ENCODE results near the gene ASB10.

DNA sequence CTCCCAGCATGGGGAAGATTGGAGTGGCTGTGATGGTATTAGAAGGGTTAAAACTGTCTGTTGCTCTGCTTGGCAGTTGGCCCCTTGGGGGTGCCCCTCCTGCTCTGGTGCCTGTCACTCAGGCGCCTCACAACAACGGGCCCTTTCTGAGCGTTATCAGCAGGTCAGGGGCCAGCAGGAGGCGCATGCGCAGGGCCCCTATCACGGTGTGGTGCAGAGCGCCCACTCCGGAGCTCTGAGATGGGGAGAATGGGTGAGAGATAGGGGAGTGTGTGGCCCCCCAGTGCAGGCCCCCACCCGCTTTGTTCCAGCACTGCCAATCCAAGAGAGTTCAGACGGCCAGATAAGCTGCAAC is 44.4 kb downstream of the ASB10 start:
- TF ChIP-seq CTCF (conservative IDR thresholded peaks at IDR 0.05; ENCODE audit: low read depth in 2 of 2) (peak; percentile 25 to 50), POLR2AphosphoS5 (IDR thresholded peaks at IDR 0.05; ENCODE audit: low read depth) (no peak), EZH2phosphoT487 (IDR thresholded peaks at IDR 0.05; ENCODE audit: unreplicated experiment) (no peak), EZH2 (IDR thresholded peaks at IDR 0.05; ENCODE audit: low read depth, unreplicated experiment) (no peak), NANOG (IDR thresholded peaks at IDR 0.05; ENCODE audit: borderline replicate concordance) (no peak), JUNB (IDR thresholded peaks at IDR 0.05; ENCODE audit: unreplicated experiment) (no peak)
- TF ChIP-seq, protein P1, sequence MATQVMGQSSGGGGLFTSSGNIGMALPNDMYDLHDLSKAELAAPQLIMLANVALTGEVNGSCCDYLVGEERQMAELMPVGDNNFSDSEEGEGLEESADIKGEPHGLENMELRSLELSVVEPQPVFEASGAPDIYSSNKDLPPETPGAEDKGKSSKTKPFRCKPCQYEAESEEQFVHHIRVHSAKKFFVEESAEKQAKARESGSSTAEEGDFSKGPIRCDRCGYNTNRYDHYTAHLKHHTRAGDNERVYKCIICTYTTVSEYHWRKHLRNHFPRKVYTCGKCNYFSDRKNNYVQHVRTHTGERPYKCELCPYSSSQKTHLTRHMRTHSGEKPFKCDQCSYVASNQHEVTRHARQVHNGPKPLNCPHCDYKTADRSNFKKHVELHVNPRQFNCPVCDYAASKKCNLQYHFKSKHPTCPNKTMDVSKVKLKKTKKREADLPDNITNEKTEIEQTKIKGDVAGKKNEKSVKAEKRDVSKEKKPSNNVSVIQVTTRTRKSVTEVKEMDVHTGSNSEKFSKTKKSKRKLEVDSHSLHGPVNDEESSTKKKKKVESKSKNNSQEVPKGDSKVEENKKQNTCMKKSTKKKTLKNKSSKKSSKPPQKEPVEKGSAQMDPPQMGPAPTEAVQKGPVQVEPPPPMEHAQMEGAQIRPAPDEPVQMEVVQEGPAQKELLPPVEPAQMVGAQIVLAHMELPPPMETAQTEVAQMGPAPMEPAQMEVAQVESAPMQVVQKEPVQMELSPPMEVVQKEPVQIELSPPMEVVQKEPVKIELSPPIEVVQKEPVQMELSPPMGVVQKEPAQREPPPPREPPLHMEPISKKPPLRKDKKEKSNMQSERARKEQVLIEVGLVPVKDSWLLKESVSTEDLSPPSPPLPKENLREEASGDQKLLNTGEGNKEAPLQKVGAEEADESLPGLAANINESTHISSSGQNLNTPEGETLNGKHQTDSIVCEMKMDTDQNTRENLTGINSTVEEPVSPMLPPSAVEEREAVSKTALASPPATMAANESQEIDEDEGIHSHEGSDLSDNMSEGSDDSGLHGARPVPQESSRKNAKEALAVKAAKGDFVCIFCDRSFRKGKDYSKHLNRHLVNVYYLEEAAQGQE (IDR thresholded peaks at IDR 0.05; ENCODE audit: unreplicated experiment): no peak
